Dermis blood vessel endothelial cell (primary cell): Measurements from ENCODE around the gene EYA4. TPM values are rescaled to one million over a fixed set of nuclear protein-coding genes. Genes with fewer than 3 reads are reported as not detected.
"Not testable (repeated sequence)": the region's sequence is repeated elsewhere in the genome, so short reads cannot be mapped to it uniquely, and the experiment has no call there.

Source experiments
- DNase-seq: peaks from one replicate; pipeline ENCODE4 v3.0.0; 2010
- total RNA-seq: library from RNA; depleted of rRNA; stranded (reverse); fragments of >200 nt; gene quantifications from 2 replicates; pipeline ENCODE4 v1.2.3, GENCODE V29; 2014

EYA4 gene
- total RNA-seq, 1 donor from 2014 or later: under 0.01 TPM

- DNase-seq: no peak
These were observed 298.5 kb downstream of the EYA4 start for GRCh38 chr6:133539502-133540259.

GRCh38 chr6:133540361-133540760 is 299.2 kb downstream of the EYA4 start:
- no peak for DNase-seq

GRCh38 chr6:133541040-133541439 is 299.9 kb downstream of the EYA4 start:
- no peak for DNase-seq

- DNase-seq: peak; percentile 64
These were observed 301.1 kb downstream of the EYA4 start for GRCh38 chr6:133542056-133542821.

- DNase-seq: no peak
These were observed 303.3 kb downstream of the EYA4 start for GRCh38 chr6:133544419-133544818.

- DNase-seq: no peak
These were observed 304.9 kb downstream of the EYA4 start for GRCh38 chr6:133546098-133546497.

- DNase-seq: no peak
These were observed 306.0 kb downstream of the EYA4 start for GRCh38 chr6:133547136-133547535.

GRCh38 chr6:133548423-133549159 is 307.4 kb downstream of the EYA4 start:
- no peak for DNase-seq

- DNase-seq: no peak
These were observed 308.2 kb downstream of the EYA4 start for GRCh38 chr6:133549371-133549801.

GRCh38 chr6:133550026-133550425 is 308.9 kb downstream of the EYA4 start:
- DNase-seq: no peak

GRCh38 chr6:133551436-133551835 is 310.3 kb downstream of the EYA4 start:
- no peak for DNase-seq

GRCh38 chr6:133551847-133552341 is 310.7 kb downstream of the EYA4 start:
- no peak for DNase-seq

- peak; percentile 75 for DNase-seq
These were observed 312.5 kb downstream of the EYA4 start for GRCh38 chr6:133553652-133554051.

- not testable (repeated sequence) for DNase-seq
These were observed 313.0 kb downstream of the EYA4 start for GRCh38 chr6:133554121-133554520.

GRCh38 chr6:133555685-133556084 is 314.5 kb downstream of the EYA4 start:
- DNase-seq: no peak

- no peak for DNase-seq
These were observed 318.8 kb downstream of the EYA4 start for GRCh38 chr6:133559926-133560325.

- DNase-seq: no peak
These were observed 326.5 kb downstream of the EYA4 start for GRCh38 chr6:133567636-133568035.

GRCh38 chr6:133568970-133569889 is 328.1 kb downstream of the EYA4 start:
- DNase-seq: peak; percentile 55

GRCh38 chr6:133571681-133572080 is 330.5 kb downstream of the EYA4 start:
- DNase-seq: no peak

- no peak for DNase-seq
These were observed 336.7 kb downstream of the EYA4 start for GRCh38 chr6:133577851-133578250.
